Activated naive CD4-positive, alpha-beta T cell (primary cell): ENCODE measurements around the gene SAMD8.
A peak's percentile ranks its signal among the peaks of the same experiment; 100 is the strongest.
"Not testable (repeated sequence)": the region's sequence is repeated elsewhere in the genome, so short reads cannot be mapped to it uniquely, and the experiment has no call there.

Experiments
- DNase-seq, 4 experiments: peaks; one replicate each; lab custom pipeline; 2025; lab: John Stamatoyannopoulos, UW

The SAMD8 gene

DNA sequence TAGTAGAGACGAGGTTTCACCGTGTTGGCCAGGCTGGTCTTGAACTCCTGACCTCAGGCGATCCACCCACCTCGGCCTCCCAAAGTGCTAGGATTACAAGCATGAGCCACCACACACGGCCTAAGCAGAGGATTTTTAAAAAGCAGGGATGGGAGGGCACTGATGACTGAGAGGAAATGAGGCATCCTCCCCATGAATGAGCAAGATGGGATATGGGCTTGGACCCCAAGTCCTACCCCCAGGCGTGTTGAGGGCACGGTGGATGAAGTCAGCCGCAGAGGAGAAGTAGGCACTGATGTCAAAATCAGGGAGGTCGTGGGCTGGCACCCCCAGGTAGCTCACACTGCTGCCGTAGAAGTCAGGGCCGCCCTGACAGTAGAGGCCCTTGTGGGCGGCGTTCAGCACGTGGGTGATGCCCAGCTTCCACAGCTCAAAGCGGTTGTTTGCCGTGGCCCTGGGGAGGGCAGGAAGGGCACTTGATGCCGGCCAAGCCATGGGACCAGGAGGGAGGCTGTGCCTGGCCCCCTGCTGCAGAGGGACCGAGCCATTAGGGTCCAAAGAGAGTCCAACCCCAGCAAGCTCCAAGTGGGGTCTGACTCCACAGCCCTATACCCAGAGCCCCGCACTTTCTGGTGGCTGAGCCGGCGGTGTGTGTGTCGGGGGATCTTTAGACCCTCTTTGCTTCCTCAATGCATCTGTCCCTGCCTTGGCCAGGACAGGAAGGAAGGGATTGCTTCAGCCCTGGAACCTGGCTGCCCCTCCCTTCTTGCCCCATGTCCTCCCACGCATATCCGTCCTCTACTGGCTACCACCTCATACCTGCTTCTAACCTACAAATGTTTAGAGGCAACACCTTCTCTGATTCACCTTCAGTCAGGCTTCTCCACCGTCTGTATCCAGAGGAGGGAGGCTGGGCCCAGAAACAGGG, 3.4 kb upstream of the SAMD8 start:
- no peak for DNase-seq

- DNase-seq = no peak
Observed at GRCh38 chr10:75108684-75109458, 2.6 kb upstream of the SAMD8 start.

- no peak for DNase-seq
Observed at GRCh38 chr10:75109459-75109778, 2.0 kb upstream of the SAMD8 start.

DNA sequence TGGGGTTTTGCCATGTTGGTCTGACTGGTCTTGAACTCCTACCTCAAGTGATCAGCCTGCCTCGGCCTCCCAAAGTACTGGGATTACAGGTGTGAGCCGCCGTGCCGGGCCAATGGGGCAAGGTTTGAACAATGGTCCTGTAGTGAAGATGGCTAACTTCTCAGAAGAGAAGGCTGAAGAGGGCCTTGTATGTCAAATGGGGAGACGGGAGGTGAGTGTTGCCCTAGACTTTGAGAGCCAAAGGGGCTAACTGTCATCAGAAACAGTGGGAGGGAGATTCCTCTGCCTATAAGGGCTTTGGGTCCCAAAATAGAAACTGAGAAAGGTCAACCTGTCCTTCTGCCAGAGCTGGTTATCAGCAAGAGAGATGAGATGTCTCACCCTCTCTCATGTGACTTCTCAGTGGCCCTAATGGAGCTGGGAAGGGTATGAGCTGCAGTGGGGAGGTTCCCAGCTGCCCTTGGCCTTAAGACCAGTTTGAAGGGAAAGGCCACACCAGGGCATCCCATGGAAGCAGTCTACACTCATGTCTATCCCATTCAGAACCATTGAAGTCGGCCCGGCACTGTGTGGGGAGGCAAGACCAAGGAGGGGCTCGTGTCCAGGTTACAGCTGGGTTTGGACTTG, 1.3 kb upstream of the SAMD8 start:
- no peak for DNase-seq

DNA sequence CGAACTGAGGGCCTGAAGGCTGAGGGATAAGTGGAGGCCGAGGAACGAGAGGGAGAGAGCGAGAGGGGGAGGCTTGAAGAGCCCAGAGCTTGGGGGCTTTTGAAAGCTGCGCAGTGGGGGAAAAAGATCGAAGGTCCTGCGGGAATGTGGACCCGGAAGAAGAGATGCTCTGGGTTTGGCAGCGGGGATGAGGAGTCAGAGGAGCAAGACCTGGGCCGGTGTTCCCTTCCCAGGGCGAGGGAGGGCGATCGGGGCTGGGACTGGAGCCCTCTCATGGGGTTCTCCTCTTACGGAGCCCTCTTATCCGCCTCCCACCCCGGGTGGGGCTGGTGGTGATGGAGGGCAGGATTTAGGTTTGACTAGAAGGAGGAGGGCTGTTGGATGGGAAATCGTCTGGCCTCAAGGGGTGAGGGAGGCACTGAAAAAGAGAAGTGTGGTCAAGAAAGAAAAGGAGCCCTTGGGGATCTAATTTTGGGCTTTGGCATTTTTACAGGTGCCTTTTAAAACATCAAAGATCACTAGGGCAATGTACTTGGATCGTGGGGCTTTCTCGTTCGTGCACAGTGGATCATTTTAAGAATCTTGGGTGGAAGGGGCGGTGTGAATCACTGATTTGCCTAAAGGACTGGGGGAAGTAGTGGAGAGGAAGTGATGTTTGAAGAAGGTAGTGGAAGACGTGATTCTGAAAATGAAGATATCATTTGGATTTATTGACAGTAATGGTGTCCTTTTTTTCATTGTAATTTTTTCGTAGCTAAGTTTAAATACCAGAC, 637 bp downstream of the SAMD8 start:
- DNase-seq = peak in 1 of 4 experiments; percentile 35

- no peak for DNase-seq
Observed at GRCh38 chr10:75115137-75115536, 3.7 kb downstream of the SAMD8 start.

DNA sequence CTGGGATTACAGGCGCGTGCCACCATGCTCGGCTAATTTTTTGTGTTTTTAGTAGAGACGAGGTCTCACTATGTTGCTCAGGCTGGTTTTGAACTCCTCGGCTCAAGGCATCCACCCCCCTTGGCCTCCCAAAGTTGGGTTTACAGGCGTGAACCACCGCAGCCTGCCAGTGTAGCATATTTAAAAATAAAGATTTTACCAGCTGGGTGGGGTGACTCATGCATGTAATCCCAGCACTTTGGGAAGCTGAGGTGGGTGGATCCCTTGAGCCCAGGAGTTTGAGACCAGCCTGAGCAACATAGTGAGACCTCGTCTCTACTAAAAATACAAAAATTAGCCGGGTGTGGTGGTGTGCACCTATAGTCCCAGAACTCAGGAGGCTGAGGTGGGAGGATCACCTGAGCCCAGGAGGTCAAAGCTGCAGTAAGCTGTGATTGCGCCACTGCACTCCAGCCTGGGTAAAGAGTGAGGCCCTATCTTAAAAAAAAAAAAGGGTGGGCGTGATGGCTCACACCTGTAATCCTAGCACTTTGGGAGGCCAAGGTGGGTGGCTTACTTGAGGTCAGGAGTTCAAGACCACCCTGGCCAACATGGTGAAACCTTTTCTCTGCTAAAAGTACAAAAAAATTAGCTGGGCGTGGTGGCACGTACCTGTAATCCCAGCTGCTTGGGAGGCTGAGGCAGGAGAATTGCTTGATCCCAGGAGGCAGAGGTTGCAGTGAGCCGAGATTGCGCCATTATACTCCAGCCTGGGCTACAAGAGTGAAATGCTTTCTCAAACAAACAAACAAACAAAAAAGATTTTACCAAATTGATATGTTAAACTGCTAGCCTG, 5.7 kb downstream of the SAMD8 start:
- not testable (repeated sequence) for DNase-seq

DNA sequence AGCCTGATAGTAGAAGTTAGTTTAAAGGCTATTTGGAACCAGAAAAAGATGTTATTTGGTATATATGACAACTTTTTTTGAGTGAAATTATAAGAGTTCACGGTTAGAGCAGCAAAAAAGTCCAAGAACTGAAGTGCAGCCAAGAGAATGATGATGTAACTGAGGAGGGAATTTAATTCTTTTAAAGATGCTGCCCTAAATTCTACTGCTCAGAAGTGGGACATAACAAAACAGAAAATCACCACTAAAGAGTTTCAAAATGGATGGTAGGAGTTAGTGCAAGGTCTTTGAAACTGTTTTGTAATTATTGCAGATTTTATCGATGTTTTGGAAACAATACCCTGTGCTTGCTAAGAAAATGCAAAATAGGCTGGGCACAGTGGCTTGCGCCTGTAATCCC, 6.5 kb downstream of the SAMD8 start:
- no peak for DNase-seq

DNA sequence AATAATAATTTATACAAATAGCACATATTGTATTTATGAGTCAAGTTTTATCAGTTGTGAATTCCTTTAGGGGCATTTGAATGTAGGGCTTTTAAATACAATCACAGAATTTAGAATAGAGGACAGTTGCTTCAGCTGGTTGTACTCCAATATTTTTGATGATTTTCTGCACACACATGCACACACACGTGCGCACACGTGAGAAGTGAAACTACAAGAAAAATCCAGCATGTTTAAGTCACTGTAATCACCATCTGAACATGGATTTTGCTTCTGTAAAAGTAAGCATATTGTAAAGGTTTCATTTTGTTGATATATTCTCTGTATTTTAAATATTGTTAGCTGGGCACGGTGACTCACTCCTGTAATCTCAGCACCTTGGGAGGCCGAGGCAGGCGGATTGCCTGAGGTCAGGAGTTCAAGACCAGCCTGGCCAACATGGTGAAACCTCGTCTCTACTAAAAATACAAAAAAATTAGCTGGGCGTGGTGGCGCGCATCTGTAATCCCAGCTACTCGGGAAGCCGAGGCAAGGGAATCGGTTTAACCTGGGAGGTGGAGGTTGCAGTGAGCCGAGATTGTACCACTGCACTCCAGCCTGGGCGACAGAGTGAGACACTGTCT, 8.1 kb downstream of the SAMD8 start:
- DNase-seq = not testable (repeated sequence)

- no peak for DNase-seq
Observed at GRCh38 chr10:75121322-75121721, 9.9 kb downstream of the SAMD8 start.

DNA sequence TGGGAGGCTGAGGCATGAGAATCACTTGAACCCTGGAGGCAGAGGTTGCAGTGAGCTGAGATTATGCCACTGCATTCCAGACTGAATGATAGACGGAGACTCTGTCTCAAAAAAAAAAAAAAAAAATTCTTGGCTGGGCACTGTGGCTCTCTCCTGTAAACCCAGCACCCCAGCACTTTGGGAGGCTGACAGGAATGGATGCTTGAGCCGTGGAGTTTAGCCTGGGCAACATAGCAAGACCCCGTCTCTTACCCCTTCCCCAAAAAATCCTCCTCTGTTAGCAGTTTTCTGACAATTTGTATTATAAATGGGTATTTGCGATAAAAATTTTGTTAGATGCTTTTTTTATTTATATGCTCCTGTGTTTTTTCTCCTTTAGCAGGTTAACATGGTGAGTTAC, 11.0 kb downstream of the SAMD8 start:
- no peak for DNase-seq

- DNase-seq = no peak
Observed at GRCh38 chr10:75123088-75123682, 11.7 kb downstream of the SAMD8 start.

GRCh38 chr10:75126277-75126676, 14.8 kb downstream of the SAMD8 start:
- no peak for DNase-seq

DNA sequence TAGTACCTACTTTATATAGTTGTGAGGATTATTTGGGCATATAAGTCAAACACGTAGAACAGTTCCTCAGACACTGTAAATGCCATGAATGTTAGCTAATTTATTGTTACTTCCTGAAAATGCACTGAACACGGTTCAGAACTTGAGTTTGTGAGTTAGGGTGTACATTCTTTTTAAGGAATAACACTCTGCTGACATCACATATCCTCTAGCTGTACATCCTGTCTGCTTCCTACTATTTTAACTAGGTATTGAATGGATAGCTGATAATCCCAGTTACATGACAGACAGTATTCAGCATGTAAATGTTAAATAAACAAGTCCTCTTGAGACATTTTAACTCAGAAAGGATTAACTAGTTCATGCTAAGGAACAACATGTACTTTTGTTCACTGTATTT, 16.0 kb downstream of the SAMD8 start:
- no peak for DNase-seq

- not testable (repeated sequence) for DNase-seq
Observed at GRCh38 chr10:75128985-75129384, 17.5 kb downstream of the SAMD8 start.

GRCh38 chr10:75129537-75129936, 18.1 kb downstream of the SAMD8 start:
- DNase-seq = no peak

GRCh38 chr10:75133701-75134100, 22.2 kb downstream of the SAMD8 start:
- DNase-seq = not testable (repeated sequence)

- no peak for DNase-seq
Observed at GRCh38 chr10:75136346-75136745, 24.9 kb downstream of the SAMD8 start.

DNA sequence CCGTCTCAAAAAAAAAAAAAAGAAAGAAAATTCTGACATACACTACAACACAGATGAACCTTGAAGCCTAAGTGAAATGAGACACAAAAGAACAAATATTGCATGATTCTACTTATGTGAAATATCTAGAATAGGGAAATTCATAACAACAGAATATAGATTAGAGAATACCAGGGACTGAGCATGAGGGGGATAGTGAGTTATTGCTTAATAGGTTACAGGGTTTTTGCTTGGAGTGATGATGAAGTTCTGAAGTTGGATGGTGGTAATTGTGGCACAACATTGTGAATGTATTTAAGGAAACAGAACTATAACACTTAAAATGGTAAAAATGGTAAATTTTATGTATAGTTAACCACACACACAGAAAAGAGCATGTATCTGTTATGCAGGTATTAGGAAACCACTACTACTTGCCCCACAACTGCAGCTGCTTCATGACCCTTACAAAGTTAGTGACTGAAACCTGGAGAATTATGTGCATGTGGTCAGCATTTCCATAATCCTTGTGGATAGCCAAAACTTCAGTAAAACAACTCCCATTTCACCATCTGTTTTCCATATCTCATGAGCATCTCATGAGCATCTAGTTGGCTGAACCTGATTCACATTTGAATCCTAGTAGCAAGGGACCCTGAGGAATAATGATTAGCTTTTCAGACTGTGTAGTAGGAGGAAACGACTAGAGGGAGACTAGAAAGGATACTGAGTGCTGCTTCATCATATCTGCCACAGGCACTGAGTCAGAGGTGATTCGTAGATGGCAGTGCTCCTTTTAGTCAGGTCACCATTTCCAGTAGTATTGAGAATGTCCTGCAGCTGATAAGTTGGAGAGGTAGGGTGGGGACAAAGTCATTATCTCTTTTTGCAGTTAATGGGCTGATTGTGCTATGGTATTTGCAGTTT, 26.3 kb downstream of the SAMD8 start:
- DNase-seq = no peak
